Left forelimb (tissue), 1 donor: ENCODE data around the gene OGA.

Experiments
- DNase-seq: peaks from one replicate; pipeline ENCODE4 v3.0.0-alpha.2; 2018; ENCODE audit warnings: low spot score

OGA gene

GRCh38 chr10:101818119-101818871 is at the start of gene OGA:
TSS of gene OGA (minus strand) at chr10:101818444. CDS start at chr10:101818022, 422 bp downstream.
- DNase-seq: peak; percentile 99

GRCh38 chr10:101867931-101868330 is 49.7 kb upstream of the OGA start:
- no peak for DNase-seq

- DNase-seq: no peak
Measured at GRCh38 chr10:101859530-101859929, 41.3 kb upstream of the OGA start.

- no peak for DNase-seq
Measured at GRCh38 chr10:101858723-101859500, 40.7 kb upstream of the OGA start.

- no peak for DNase-seq
Measured at GRCh38 chr10:101857802-101858476, 39.7 kb upstream of the OGA start.

GRCh38 chr10:101856626-101857025 is 38.4 kb upstream of the OGA start:
- no peak for DNase-seq

- DNase-seq: no peak
Measured at GRCh38 chr10:101851411-101852116, 33.3 kb upstream of the OGA start.

GRCh38 chr10:101850749-101851148 is 32.5 kb upstream of the OGA start:
- no peak for DNase-seq

- peak; percentile 28 for DNase-seq
Measured at GRCh38 chr10:101848894-101849351, 30.7 kb upstream of the OGA start.

GRCh38 chr10:101848408-101848807 is 30.2 kb upstream of the OGA start:
- peak; percentile 31 for DNase-seq

GRCh38 chr10:101845893-101846292 is 27.6 kb upstream of the OGA start:
- DNase-seq: no peak

GRCh38 chr10:101843032-101844021 is 25.1 kb upstream of the OGA start, which contains the start of gene KCNIP2:
TSS of gene KCNIP2 (minus strand) at chr10:101843800. CDS start at chr10:101843568, 232 bp downstream.
- DNase-seq: no peak

- no peak for DNase-seq
Measured at GRCh38 chr10:101841826-101842225, 23.6 kb upstream of the OGA start.

GRCh38 chr10:101840741-101841453 is 22.7 kb upstream of the OGA start:
- DNase-seq: peak; percentile 88

- no peak for DNase-seq
Measured at GRCh38 chr10:101840102-101840684, 21.9 kb upstream of the OGA start.

- DNase-seq: no peak
Measured at GRCh38 chr10:101839416-101840063, 21.3 kb upstream of the OGA start.

GRCh38 chr10:101839002-101839401 is 20.8 kb upstream of the OGA start:
- no peak for DNase-seq

- no peak for DNase-seq
Measured at GRCh38 chr10:101838416-101838970, 20.2 kb upstream of the OGA start.

- no peak for DNase-seq
Measured at GRCh38 chr10:101837748-101838147, 19.5 kb upstream of the OGA start.
